Stimulated activated CD8-positive, alpha-beta memory T cell treated with anti-CD3 and anti-CD28 coated beads, Interleukin-4, amount 100 ng/mL, for 24 hours (primary cell): Measurements from ENCODE around the gene SPATA33.

Experiments
- DNase-seq: peaks from one replicate; pipeline ENCODE4 v3.0.0-alpha.2; 2020; ENCODE audit warnings: low read depth

SPATA33 gene

DNA sequence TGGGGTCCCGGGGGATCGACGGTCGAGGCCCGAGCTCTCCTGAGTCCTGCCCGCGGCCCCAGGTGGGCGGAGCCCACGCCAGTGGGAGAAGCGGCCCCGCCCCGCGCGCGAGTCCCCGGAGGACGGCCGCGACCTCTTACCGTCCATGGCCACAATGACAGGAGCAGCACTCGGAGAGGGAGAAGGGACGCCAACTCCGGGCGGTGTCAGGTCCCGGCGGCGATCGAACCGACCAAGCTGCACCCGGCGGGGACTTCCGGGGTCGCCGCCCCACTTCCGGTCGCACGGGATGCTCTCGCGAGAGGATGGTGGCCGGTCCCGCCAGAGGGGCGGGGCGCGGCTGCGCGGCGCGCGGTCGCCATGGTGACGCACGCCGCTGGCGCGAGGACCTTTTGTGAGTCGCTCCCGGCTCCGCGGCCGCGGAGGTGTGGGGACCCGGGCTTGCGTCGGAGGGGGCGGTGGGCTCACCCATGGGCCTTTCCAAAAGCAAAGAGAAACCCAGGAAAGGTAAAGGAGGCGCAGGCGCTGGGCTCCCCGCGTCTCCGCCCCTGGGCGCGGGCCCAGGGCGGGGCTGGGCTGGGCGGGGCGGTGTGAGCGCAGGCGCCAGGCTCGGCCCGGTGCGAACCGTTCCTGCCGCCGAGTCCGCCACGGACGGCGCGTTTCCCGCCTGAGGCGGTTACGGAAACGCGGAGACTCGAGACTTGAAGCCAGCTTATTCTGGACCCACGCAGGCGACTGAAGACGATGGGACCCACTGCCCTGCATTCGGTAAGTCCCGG, at the start of gene SPATA33, which contains the start of gene CHMP1A:
SPATA33 (plus strand) TSS at position 395 of the 779 bp plus-strand sequence; CDS start at position 471, 76 bp downstream.
CHMP1A (minus strand) TSS at position 267 of the 779 bp plus-strand sequence; CDS start at position 147, 120 bp downstream.
- peak; percentile 88 for DNase-seq

DNA sequence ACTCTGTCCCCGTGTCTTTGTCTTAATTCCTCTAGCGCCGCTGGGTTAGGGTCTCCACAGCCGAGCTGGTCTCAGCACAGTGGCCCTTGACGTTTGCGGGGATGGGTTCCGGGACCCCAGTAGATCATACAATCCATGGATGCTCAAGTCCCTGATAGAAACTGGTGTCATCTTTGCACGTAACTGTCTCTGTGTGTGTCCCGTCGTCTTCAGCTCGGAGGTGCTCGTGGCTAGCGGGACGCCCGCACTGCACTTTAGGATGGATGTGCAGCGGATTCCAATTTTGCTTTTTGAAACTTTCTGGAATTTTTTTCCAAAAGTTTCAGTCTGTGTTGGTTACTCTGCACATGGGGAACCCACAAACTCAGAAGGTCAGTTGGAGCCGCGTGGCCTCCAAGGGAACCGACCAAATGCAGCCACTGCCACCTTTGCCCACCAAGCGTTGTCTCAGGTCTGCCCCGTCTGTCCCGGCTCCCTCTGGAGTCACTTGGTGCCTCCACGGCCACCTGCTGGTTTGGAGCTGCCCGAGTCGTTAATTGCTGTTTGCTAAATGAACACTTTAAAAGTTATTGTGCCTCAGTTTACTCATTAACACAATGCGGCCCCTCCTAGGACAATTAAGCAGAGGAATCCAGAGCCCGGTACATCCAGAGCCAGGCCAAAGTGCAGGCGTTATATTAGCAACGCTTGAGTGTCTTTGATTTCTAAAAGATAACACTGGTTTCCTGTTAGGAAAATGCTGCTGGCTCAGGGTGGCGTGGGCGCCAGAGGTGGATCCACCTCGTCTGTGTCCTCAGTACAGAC, 49.5 kb upstream of the SPATA33 start:
- DNase-seq, result no peak

DNA sequence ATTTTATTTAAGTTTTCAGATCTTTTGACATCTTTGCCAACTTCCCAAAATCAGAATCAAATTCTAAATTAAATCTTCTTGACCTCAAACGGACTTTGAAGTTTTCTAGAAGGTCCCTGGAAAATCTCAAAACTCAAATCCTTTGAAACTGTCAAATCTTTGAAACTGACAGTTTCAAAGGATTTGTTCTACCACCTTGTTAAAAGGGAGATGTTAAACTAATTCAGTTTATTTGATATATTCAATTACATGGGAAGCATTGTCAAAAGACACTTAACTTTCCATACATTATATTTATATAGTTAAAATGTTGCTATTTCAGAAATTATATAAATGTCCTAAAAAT, 47.6 kb upstream of the SPATA33 start:
- DNase-seq, result no peak

DNA sequence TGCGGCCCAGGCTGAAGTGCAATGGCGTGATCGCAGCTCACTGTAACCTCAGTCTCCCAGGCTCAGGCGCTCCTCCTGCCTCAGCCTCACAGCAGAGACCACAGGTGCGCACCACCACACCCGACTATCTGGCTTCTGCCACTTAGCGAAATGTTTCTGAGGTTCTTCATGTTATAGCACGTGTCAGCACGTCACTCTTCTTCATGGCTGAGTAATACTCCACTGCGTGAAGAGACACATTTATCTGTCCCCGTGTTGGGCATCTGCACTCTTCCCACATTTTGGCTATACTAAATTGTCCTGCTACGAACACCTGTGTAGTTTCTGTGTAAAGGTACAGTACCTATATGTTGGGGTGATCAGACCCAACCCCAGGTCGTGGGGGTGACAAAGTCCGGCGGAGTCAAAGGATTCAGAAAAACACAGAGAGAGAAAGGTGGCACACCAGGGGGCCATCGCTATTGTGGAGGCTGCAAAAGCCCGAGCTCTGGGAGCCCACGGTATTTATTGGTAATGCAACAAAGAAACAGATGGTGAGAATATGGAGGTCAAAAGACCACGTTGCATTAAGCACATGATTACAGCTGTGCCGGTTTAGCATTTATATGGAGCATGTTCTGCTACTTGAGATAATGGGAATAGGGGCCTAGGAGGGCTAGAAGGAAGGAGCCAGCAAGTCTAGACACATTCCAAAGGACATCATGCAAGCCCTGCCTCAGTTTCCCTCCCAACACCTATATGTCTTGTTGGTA, 45.0 kb upstream of the SPATA33 start:
- no peak for DNase-seq

DNA sequence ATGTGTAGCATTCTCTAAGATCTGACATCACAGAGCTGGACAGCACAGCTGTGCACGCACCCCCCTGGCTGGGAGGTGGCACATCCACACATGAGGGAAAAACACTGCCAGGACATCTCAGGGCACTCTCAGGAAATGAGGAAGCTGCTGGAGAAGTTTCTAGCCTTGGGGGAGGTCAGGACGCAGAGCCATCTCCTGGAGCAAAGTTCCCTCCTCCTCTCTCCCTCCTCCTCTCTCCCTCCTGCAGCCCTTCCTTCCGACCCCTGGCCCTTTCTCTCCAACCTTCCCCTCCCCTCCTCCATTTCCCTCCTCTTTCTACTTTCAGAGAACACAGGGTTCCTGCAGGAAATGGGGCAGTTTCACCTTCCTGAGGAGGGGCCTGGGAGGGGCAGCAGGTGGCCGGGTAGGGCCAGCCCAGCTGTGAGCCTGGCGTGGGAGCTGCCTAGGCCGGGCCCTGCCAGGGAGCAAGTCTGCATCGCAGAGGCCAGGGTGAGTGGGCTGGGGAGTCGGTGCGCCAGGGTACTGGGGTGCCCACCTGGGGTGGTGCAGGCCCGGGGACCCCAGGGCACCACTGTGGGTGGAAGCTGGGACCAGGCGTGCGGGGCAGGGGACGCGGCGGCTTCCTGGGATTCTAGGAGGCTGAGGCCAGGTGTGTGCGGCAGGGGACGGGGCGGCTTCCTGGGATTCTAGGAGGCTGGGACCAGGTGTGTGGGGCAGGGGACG, 44.2 kb upstream of the SPATA33 start, which contains the start of gene DPEP1:
DPEP1 (plus strand) TSS at position 412 of the 723 bp plus-strand sequence. CDS start 16,769 bp downstream, outside the sequence.
- no peak for DNase-seq

DNA sequence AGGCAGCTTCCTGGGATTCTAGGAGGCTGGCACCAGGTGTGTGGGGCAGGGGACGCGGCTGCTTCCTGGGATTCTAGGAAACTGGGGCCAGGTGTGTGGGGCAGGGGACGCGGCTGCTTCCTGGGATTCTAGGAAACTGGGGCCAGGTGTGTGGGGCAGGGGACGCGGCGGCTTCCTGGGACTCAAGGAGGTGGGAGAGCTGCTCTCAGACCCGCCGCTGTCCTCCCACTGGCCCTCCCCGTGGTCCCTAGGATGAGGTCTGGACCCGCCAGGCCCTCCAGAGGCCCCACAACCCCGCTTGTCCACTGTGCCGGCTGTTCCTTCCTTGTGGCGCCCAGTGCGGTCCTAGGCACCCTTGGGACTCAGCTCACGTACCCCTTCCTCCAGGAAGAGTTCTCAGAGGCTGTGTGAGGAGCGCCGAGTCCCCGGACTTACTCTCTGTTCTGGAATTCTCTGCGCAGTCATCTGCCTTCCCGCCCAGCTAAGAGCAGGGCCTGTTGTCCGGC, 43.6 kb upstream of the SPATA33 start:
- no peak for DNase-seq

DNA sequence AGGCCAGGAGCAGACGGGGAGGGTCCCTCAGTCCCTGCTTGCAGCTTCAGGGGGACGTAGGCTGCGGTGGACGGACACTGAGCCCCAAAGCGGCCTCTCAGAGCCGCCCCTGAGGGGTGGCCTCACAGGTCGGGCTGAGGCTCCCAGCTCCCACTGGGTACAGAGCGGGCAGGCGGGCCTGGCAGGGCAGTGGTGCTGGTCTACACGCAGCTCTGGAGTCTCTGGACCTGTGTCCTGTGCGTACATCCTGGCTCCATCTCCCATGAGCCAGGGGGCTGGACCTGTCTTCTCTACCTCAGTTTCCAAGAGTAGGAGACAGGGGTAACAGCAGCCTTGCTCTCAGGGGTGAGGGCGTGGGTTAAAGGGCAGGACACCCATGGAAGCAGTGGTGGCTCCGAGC, 42.5 kb upstream of the SPATA33 start:
- no peak for DNase-seq

DNA sequence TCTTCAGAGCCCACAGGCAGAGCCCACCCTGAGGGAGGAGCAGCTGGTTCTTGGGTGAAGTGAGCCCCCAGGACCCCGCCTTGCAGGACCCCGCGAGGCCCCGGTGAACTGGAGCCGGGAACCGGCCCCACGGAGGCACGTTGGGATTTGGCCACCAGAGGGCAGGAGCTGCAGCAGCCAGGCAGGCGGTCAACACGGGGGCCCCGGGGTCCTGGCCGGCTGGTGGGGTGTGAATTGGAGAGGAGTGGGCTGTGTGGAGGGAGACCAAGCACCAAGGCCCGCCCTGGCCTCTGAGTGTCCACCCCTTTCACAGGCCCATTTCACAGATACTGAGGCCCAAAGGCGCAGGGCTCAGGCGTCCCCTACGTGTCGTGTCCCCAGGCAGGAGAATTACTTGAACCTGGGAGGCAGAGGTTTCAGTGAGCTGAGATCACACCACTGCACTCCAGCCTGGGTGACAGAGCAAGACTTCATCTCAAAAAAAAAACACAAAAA, 42.0 kb upstream of the SPATA33 start:
- DNase-seq, result peak; percentile 31

DNA sequence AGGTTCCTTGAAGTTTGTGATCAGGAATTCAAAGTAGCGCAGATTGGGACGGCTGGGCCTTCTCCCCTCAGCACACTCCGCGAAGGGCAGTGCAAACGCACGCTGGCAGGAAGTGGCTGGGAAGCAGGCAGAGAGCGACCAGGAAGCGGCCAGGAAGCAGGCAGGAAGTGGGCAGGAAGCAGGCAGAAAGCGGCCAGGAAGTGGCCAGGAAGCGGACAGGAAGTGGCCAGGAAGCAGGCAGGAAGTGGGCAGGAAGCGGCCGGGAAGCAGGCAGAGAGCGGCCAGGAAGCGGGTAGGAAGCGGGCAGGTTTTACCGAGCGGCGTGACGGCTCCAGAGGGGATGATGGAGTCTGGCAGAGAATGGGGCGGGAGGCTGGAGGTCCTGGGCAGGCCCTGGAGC, 41.0 kb upstream of the SPATA33 start:
- no peak for DNase-seq

DNA sequence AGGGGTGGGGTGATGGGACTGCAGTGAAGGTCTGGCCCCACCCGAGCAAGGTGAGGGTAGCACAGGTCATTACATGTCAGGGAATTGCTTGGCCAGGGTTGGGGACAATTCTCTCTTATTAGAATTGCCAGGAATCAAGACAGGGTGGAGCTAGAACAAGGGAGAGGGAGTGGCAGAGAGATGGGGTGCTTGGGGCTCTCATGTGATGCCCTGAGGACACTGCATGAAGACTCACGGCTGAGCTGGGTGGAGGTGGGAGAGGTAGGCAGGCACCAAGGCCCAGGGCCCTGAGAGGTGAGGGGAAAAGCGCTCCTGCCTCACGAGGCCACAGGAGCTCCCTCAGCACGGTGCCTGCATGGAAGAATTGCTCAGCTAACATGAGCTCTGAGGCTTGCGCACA, 40.6 kb upstream of the SPATA33 start:
- no peak for DNase-seq

DNA sequence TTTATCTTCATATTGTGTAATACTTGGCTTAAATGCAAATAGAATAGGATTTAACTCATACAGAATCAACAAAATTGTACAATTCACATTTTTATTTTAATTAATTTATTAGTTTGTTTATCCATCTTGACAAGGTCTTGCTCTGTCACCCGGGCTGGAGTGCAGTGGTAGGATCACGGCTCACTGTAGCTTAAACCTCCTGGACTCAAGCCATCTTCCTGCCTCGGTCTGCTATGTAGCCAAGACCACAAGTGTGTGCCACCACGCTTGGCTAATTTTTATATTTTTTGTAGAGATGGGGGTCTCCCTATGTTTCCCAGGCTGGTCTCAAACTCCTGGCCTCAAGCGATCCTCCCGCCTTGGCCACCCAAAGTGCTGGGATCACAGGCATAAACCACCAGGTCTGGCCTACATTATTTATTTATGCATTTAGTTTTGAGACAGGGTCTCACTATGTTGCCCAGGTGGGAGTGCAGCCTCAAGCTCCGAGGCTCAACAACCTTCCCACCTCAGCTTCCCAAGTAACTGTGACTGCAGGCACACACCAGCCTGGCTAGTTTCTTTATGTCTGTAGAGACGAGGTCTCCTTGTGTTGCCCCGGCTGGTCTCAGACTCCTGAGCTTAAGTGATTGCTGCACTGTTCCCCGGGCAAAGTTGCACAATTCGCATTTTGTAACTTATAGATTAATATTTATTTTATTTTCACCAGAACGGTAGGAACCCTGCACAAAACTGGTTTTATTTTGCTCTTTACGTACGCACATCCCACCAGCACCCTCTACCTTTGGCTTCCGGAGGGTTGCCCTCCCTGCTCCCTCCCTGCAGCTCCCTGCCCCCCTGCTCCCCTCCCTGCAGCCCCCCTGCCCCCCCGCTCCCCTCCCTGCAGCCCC, 39.3 kb upstream of the SPATA33 start:
- DNase-seq, result no peak

DNA sequence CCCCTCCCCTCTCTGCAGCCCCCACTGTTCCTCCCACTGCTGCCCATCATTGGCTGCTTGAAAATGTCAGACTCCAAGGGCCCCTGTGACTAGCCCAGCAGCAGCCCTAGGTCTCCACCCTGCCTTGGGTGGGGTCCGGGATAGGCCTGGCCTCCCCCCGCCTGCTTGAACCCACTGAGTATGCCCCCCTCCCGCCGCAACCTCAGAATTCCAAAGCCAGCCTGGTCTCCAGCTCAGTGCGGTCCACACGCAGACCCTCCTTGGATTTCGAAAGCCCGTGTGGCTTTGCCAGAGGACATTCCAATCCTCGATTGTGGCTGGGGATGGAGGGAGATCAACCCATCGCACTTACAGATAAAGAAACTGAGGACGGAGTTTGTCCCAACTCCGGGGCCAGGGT, 37.8 kb upstream of the SPATA33 start:
- no peak for DNase-seq

DNA sequence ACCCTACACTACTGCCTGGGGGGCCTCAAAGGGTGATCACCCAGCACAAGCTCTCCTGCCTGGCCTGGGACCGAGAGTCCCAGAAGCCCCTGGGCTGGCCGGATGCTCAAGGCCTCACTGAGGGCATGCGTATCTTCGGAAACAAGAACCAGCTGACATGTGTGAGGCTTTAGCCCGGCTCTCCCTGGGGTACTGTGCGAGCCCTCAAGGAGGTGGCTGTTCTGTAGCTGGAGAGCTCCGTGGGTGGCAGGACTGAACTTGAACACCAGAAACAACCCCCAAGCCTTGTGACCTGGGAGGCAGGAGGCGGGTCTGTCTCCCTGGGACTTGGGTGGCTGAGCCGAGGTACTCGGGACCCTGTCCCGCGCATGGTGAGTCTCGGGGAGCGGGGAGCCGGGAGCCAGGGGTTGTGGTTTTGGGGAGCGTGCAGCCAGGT, 37.2 kb upstream of the SPATA33 start:
- no peak for DNase-seq

DNA sequence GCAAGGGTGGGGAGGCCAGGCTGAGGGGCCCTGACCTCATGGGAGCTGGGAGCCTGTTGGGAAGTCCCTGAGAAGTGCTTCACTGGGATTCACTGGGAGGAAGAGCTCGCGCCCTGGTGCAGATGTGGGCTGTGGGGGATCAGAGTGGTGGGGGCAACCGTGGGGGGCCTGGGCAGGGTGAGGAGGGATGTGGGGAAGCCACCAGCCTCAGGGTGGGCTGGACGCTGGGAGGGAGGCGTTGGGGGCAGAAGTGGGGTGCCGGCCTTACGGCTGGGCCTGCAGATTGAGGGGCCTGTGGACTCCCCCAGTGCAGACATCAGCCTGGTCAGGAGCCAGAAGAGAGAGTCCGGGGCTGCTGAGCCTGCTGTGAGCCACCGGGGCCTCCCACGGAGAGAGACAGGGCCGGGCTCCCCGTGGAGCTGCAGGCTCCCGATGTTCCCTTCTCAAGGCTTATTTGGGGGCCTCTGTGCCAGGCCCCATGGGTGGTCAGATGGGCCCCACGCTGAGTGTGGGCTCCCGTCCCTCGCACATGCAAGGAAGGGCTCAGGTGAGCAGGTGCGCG, 36.4 kb upstream of the SPATA33 start:
- no peak for DNase-seq

DNA sequence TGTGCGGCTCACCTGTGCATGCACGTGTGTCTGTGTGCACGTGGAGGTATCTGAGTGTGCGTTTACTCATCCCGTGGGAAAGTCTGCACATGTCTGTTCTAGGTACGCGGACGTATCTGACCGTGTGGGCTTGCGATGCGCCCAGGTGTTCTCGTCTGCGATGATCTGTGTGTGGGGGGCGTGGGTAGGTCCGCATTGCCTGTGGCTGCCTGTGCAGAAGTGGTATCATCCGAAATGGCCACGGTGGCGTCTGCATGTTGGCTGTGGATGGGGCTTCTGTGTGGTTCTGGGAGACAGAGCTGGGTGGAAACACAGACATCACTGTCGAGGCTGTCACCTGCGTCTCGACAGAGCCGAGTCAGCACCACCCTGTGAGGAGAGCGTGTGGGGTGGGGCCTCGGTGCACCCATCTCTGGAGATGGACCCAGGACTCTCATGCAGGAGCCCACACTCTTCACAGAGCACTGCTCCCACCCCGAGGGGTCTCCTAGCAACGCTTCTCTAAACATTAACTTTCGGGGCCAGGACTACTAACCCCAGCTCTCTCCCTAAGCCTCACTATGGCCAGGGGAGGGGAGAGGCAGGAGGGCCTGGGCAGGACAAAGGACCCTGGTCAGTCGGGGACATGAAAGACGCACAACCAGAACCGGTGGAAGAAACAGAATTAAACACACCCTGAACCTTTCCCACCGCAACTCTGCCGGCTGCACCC, 35.8 kb upstream of the SPATA33 start:
- DNase-seq, result no peak

DNA sequence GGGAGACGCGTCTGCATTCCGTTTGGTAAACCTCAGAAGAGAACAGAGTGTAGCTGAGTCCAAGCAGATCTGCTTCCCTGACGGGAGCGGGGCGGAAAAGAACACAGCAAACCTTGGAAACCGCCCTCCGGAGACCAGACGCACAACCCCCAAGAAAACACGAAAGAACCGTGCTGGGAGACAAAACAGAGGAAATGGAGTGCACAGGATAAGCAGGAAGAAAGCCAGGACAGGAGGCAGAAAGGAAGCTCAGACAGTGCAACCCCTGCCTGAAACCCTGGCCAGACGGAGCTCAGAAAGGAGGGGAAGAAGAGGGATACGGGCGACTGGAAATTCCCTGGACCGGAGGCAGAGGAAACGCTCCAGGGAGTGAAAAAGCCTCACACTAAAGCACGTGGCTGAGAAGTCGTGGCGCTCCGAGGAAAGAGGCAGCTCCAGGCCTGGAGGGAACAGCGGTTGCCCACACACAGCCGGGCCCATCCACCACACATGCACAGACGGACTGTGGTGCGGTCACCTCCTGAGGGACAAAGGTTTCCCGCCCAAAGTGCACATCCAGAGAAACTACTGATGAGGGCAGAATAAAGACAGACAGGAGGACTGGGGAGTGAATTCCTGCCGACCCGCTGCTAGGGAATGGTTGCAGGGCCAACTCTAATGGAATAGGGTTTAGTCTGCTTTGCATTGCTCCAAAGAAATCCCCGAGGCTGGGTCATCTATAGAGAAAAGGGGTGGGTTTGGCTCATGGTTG, 34.0 kb upstream of the SPATA33 start:
- no peak for DNase-seq

DNA sequence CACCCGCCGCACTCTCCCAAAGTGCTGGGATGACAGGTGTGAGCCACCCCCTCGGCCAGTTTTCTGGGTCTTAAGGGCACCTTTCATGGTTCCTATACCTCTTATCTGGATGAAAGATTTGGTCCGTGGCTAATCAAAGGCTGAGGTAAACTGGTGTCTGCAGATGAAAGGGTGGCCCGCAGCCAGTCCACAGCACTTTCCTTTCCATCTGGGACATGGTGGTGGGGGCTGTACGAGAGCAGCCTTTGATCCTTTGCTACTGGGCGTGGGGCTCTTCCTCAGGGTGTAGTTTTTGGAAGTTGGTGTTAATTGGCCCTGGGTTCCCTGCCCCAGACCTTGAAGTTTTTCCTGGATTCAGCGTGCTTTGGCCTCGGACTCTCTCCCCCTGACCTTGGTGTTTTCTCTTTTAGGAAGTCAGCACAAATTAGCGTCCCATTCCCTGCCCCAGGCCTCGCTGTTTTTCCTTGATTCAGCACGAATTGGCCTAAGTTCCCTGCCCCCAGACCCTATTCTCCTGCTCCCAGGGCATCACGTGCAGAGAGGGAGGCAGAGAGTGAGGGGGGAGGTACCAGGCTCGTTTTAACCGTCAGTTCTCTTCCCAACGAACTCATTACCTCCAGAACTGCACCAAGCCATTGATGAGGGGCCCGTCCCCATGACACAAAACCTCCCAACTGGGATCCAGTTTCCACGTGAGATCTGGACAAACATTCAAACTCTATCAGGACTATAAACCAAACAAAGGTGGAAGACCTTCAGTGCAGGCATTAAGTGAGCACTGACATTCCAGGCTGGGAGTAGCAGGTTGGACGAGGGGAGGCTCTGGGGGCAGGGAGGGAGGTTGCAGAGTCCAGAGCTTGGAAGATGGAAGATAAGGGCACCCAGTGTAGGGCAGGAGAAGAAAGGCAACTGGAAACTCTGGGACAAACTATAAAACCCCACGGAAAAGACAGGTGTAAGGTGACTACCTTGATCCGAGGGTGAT, 32.6 kb upstream of the SPATA33 start:
- no peak for DNase-seq
